IgD-negative memory B cell (primary cell): Measurements from ENCODE around the gene SCAI. TPM values are rescaled to one million over a fixed set of nuclear protein-coding genes. Genes with fewer than 3 reads are reported as not detected.
"Not testable (repeated sequence)": the region's sequence is repeated elsewhere in the genome, so short reads cannot be mapped to it uniquely, and the experiment has no call there.

Experiments
- H3K27ac Mint-ChIP-seq, 3 donors: one replicate each; pipeline ENCODE4 v1.8.0; 2020 to 2022; ENCODE audit warnings: mild to moderate bottlenecking in 3 of 3, mixed read lengths in 3 of 3, moderate library complexity in 1 of 3
- H3K27me3 Mint-ChIP-seq: one replicate; pipeline ENCODE4 v1.8.0; 2021; ENCODE audit warnings: mixed read lengths
- H3K36me3 Mint-ChIP-seq: one replicate; pipeline ENCODE4 v1.8.0; 2020; ENCODE audit warnings: mild to moderate bottlenecking, mixed read lengths
- H3K4me1 Mint-ChIP-seq, 3 donors: one replicate each; pipeline ENCODE4 v1.8.0; 2020 to 2022; ENCODE audit warnings: mixed read lengths in 3 of 3, mild to moderate bottlenecking in 1 of 3
- H3K4me3 Mint-ChIP-seq, 4 donors: one replicate each; pipeline ENCODE4 v1.8.0; 2020 to 2022; ENCODE audit warnings: mild to moderate bottlenecking in 4 of 4, mixed read lengths in 4 of 4, moderate library complexity in 3 of 4
- H3K9me3 Mint-ChIP-seq, 3 donors: one replicate each; pipeline ENCODE4 v1.8.0; 2020 to 2021; ENCODE audit warnings: mixed read lengths in 3 of 3, mild to moderate bottlenecking in 1 of 3
- polyA plus RNA-seq: library from polyadenylated mRNA; unstranded; fragments of 300-500 nt; fragmentation: Illumina TruSeq; gene quantifications from one replicate; pipeline ENCODE4 v1.2.3, GENCODE V29; 2021

The SCAI gene
- polyA plus RNA-seq, result 4.9 TPM

- peak within 1 kb of the TSS; percentile 89 to 99 (median 95) for H3K4me3 Mint-ChIP-seq
- H3K27ac Mint-ChIP-seq, result peak within 1 kb of the TSS; percentile 33 to 89 (median 88)
- no peaks in the 10 kb centered on the region for H3K27me3 Mint-ChIP-seq
- peaks cover 11 to 26% (median 22%) of the 10 kb centered on the region in 3 donors for H3K4me1 Mint-ChIP-seq
- no peaks in the 10 kb centered on the region for H3K36me3 Mint-ChIP-seq
- no peaks in the 10 kb centered on the region for H3K9me3 Mint-ChIP-seq
Measured at GRCh38 chr9:125143377-125144090, at the start of gene SCAI. TSS of gene SCAI (minus strand) at chr9:125143528. CDS start at chr9:125143437, 91 bp downstream.

- no peaks in the 10 kb centered on the region for H3K36me3 Mint-ChIP-seq
- peaks cover 13 to 22% (median 22%) of the 10 kb centered on the region in 3 donors for H3K4me1 Mint-ChIP-seq
- no peaks in the 10 kb centered on the region for H3K9me3 Mint-ChIP-seq
- peak overlapping the region; percentile 63 to 94 (median 91) for H3K27ac Mint-ChIP-seq
- H3K27me3 Mint-ChIP-seq, result no peaks in the 10 kb centered on the region
- peak overlapping the region; percentile 93 to 98 (median 98) for H3K4me3 Mint-ChIP-seq
Measured at GRCh38 chr9:125190361-125190801, 47.1 kb upstream of the SCAI start.

- H3K27me3 Mint-ChIP-seq, result no peaks in the 10 kb centered on the region
- H3K4me3 Mint-ChIP-seq, result peak within 1 kb of the TSS; percentile 93 to 98 (median 98)
- no peaks in the 10 kb centered on the region for H3K9me3 Mint-ChIP-seq
- H3K27ac Mint-ChIP-seq, result peak within 1 kb of the TSS; percentile 63 to 94 (median 91)
- H3K36me3 Mint-ChIP-seq, result no peaks in the 10 kb centered on the region
- H3K4me1 Mint-ChIP-seq, result peaks cover 14 to 17% (median 15%) of the 10 kb centered on the region in 3 donors
Measured at GRCh38 chr9:125189361-125190289, 46.3 kb upstream of the SCAI start, which contains the start of gene PPP6C. TSS of gene PPP6C (minus strand) at chr9:125189803. CDS start at chr9:125189718, 85 bp downstream.

- H3K9me3 Mint-ChIP-seq, result no peaks in the 10 kb centered on the region
- H3K4me1 Mint-ChIP-seq, result peaks cover 11 to 15% (median 12%) of the 10 kb centered on the region in 3 donors
- no peaks in the 10 kb centered on the region for H3K36me3 Mint-ChIP-seq
- no peaks in the 10 kb centered on the region for H3K27me3 Mint-ChIP-seq
- peak overlapping the region; percentile 93 to 98 (median 98) for H3K4me3 Mint-ChIP-seq
- H3K27ac Mint-ChIP-seq, result peak overlapping the region; percentile 63 to 94 (median 91)
Measured at GRCh38 chr9:125189011-125189360, 45.7 kb upstream of the SCAI start.

- no peak overlapping the region for H3K27ac Mint-ChIP-seq
- no peaks in the 10 kb centered on the region for H3K27me3 Mint-ChIP-seq
- H3K9me3 Mint-ChIP-seq, result no peaks in the 10 kb centered on the region
- peaks cover 3% of the 10 kb centered on the region for H3K36me3 Mint-ChIP-seq
- no peak overlapping the region for H3K4me3 Mint-ChIP-seq
- H3K4me1 Mint-ChIP-seq, result peaks cover 18 to 38% (median 25%) of the 10 kb centered on the region in 3 donors
Measured at GRCh38 chr9:125183561-125183960, 40.2 kb upstream of the SCAI start.

- H3K4me3 Mint-ChIP-seq, result no peak overlapping the region
- H3K27ac Mint-ChIP-seq, result no peak overlapping the region
- peaks cover 18 to 41% (median 27%) of the 10 kb centered on the region in 3 donors for H3K4me1 Mint-ChIP-seq
- no peaks in the 10 kb centered on the region for H3K9me3 Mint-ChIP-seq
- H3K36me3 Mint-ChIP-seq, result peaks cover 6% of the 10 kb centered on the region
- no peaks in the 10 kb centered on the region for H3K27me3 Mint-ChIP-seq
Measured at GRCh38 chr9:125183054-125183453, 39.7 kb upstream of the SCAI start.

GRCh38 chr9:125181756-125182155, 38.4 kb upstream of the SCAI start:
- not testable (repeated sequence) for H3K4me3 Mint-ChIP-seq, H3K27me3 Mint-ChIP-seq, H3K36me3 Mint-ChIP-seq, H3K9me3 Mint-ChIP-seq
- Mint-ChIP-seq H3K27ac (peak overlapping the region in 1 of 3 donors; percentile 31), H3K4me1 (peaks cover 17 to 36% (median 28%) of the 10 kb centered on the region in 3 donors)

GRCh38 chr9:125180876-125181275, 37.5 kb upstream of the SCAI start:
- Mint-ChIP-seq H3K4me1 (peaks cover 22 to 40% (median 36%) of the 10 kb centered on the region in 3 donors), H3K4me3 (no peak overlapping the region), H3K36me3 (peaks cover 6% of the 10 kb centered on the region), H3K9me3 (no peaks in the 10 kb centered on the region), H3K27me3 (no peaks in the 10 kb centered on the region), H3K27ac (no peak overlapping the region)

GRCh38 chr9:125179776-125180175, 36.4 kb upstream of the SCAI start:
- not testable (repeated sequence) for H3K36me3 Mint-ChIP-seq, H3K9me3 Mint-ChIP-seq, H3K27ac Mint-ChIP-seq, H3K27me3 Mint-ChIP-seq, H3K4me3 Mint-ChIP-seq
- H3K4me1 Mint-ChIP-seq, result peaks cover 21 to 41% (median 40%) of the 10 kb centered on the region in 3 donors

- Mint-ChIP-seq H3K36me3 (peaks cover 6% of the 10 kb centered on the region), H3K27ac (peak overlapping the region in 1 of 3 donors; percentile 13), H3K9me3 (no peaks in the 10 kb centered on the region), H3K4me3 (no peak overlapping the region), H3K4me1 (peaks cover 24 to 38% (median 36%) of the 10 kb centered on the region in 3 donors), H3K27me3 (no peaks in the 10 kb centered on the region)
Measured at GRCh38 chr9:125177888-125178287, 34.6 kb upstream of the SCAI start.

- Mint-ChIP-seq H3K9me3 (no peaks in the 10 kb centered on the region), H3K4me3 (no peak overlapping the region), H3K36me3 (peaks cover 3% of the 10 kb centered on the region), H3K27ac (no peak overlapping the region), H3K4me1 (peaks cover 26 to 38% (median 33%) of the 10 kb centered on the region in 3 donors), H3K27me3 (no peaks in the 10 kb centered on the region)
Measured at GRCh38 chr9:125176636-125177035, 33.3 kb upstream of the SCAI start.

- Mint-ChIP-seq H3K36me3 (peaks cover 5% of the 10 kb centered on the region), H3K27me3 (no peaks in the 10 kb centered on the region), H3K4me3 (peak overlapping the region in 2 of 4 donors; percentile 66 to 82), H3K27ac (peak overlapping the region in 1 of 3 donors; percentile 46), H3K4me1 (peaks cover 19 to 24% (median 19%) of the 10 kb centered on the region in 3 donors), H3K9me3 (no peaks in the 10 kb centered on the region)
Measured at GRCh38 chr9:125172031-125172755, 28.9 kb upstream of the SCAI start.

GRCh38 chr9:125169895-125170294, 26.6 kb upstream of the SCAI start:
- no peaks in the 10 kb centered on the region for H3K9me3 Mint-ChIP-seq
- no peak overlapping the region for H3K27ac Mint-ChIP-seq
- no peak overlapping the region for H3K4me3 Mint-ChIP-seq
- peaks cover 5% of the 10 kb centered on the region for H3K36me3 Mint-ChIP-seq
- H3K4me1 Mint-ChIP-seq, result peaks cover 10 to 14% (median 11%) of the 10 kb centered on the region in 3 donors
- no peaks in the 10 kb centered on the region for H3K27me3 Mint-ChIP-seq

- Mint-ChIP-seq H3K27me3 (no peaks in the 10 kb centered on the region), H3K4me3 (no peak overlapping the region), H3K27ac (no peak overlapping the region), H3K9me3 (no peaks in the 10 kb centered on the region), H3K36me3 (peaks cover 5% of the 10 kb centered on the region), H3K4me1 (peaks cover 0 to 3% (median 0%) of the 10 kb centered on the region in 3 donors)
Measured at GRCh38 chr9:125166762-125167161, 23.4 kb upstream of the SCAI start.
